HG03354 (cell line): ENCODE measurements around the gene C3orf22.
"Not testable (repeated sequence)": the region's sequence is repeated elsewhere in the genome, so short reads cannot be mapped to it uniquely, and the experiment has no call there.

Source experiments
- ATAC-seq: cut with Tn5 transposase; IDR thresholded peaks from one replicate; pipeline ENCODE4 v1.9.1; 2021; ENCODE audit warnings: mild to moderate bottlenecking; ENCODE audit not compliant: unreplicated experiment, poor library complexity, severe bottlenecking

C3orf22 gene, protein sequence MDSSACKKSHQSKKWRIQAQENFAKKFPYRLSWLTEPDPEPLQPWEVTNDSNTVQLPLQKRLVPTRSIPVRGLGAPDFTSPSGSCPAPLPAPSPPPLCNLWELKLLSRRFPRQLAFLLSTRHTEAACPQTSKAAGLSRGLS

DNA sequence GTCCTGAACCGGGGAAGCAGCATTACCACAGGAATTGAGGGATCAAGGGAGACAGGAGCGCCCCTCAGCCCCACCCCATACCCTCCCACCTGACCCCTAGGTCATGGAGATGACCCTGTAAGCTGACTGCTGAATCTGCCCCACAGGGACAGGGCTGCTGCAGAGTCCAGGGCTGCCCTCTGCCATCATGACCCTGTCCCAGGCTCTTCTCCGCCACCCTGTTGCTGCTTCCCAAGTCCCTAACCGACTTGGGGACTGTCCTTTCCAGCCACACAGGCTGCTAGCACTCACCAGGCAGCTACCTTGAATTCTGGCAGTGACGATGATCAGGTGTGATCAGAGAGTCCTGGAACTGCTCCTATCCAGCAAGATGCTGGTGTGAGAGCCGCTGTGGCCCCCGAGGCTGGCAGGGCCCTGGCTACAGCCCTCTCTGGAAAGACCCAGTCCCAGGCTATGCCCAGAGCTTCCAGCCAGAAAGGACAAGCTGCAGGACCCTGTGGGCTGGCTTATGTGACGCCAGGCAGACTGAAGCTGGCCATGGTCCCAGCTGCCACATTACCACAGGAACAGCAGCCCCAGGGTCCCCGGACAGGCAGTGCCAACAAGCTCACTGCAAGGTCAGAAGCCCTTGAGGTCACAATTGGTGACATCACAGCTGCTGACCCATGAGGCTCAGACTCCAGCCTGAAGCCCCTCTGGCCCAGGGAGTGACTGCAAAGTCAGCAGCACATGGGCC, at the start of gene C3orf22:
C3orf22 (minus strand) TSS at position 597 of the 736 bp plus-strand sequence. CDS start 5,542 bp downstream, outside the sequence.
- ATAC-seq, result no peak

DNA sequence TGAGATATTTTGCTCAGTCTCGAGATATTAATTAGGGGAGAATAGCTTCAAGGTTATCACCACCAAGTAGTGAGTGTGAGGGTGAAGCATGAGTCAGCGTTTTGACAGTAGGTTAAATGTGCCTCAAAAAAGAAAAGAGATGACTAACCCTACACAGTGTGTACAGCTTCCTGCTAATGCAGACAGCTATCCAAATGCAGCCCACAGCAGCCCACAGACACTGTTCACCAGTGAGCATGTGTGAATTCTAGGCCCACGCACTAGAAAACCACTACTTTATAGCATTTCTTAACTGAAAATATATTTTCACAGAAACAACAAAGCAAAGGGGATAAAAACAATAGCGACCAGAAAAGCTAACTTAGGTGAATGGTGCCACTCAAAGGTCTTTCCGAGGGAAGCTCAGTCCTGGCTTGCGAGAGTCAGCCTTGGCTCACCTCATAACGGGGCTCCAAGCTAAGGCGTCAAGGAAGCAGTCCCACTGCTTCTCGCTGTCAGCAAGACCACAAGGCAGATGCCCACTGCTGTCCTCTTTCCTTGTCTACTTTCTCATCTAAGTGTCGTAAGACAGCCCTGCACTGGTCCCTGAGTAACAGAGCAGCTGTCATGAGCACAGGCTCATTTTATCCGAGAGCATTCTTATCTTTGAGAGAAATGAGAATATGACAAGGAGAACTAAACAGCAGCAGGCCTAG, 48.6 kb upstream of the C3orf22 start:
- ATAC-seq, result no peak

DNA sequence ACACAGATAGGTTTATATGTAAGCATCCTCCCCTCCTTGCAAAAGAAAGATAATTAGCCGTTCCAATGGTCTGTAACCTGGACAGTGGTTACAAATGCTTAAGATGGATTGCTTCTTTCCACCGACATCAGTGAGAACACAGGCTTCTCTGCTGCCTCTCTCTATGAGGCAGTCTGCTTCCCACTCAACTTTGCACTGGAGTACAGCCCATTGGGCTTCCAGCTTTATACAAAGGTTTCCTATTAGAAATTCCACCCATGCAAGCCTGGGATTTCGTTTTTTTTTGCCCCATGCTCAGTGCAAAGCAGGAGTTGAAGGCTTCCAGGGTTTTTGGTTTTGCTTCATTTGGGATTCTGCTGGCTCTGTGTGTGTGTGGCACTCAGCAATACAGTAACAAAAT, 47.3 kb upstream of the C3orf22 start:
- no peak for ATAC-seq

DNA sequence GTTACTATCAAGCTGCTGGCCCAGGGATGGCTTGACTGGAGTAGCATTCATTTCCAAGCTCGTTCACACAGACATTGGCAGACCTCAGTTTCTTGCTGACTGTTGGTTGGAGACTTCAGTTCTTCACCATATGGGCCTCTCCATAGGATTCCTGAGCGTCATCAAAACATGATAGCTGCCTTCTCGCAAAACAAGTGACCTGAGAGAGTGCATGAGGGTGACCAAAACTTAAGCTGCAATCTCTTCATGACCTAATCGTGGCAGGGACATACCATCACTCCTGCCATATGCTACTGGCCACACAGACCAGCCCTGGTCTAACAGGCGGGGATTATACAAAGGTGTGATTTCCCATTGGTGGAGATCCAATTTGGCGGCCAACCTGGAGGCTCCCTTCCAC, 46.0 kb upstream of the C3orf22 start:
- ATAC-seq, result no peak

DNA sequence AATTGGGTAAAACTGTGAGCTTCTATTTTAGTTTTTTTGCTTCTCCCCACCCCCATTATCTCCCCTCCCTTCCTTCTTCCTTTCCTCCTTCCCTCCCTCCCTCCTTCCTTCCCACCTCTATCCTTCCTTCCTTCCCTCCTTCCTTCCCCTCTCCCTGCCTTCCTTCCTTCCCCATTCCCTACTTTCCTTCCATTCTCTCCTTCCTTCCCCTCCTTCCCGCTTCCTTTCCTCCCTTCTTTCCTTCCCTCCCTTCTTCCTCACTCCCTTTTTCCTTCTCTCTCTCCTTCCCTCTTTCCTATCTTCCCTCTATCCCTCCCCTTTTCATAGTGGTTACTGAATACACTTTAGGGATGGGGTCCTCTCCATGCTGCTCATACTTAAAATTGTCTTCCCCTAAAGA, 40.4 kb upstream of the C3orf22 start:
- ATAC-seq, result no peak

DNA sequence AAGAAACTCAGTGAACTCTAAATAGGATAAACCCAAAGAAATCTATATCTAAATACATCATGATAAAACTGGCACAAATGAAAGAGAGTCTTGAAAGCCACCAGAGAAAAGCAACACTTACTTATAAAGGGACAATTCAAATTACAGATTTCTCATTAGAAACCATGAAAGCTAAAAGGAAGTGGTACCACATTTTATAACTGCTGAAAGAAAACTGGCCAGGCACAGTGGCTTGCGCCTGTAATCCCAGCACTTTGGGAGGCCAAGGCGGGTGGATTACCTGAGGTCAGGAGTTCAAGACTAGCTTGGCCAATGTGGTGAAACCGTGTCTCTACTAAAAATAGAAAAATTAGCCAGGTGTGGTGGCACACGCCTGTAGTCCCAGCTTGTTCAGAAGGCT, 36.7 kb upstream of the C3orf22 start:
- not testable (repeated sequence) for ATAC-seq

DNA sequence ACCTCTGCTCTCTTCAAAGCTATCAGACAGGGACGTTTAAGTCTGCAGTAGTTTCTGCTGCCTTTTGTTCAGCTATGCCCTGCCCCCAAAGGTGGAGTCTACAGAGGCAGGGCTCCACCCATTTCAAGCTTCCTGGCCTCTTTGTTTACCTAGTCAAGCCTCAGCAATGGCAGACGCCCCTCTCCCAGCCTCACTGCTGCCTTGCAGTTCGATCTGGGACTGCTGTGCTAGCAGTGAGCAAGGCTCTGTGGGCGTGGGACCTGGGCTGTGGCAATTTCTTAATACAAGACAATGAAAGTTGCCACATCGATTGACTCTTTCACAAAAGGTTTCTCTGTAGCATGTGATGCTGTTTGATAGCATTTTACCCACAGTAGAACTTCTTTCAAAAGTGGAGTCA, 32.8 kb upstream of the C3orf22 start:
- not testable (repeated sequence) for ATAC-seq

DNA sequence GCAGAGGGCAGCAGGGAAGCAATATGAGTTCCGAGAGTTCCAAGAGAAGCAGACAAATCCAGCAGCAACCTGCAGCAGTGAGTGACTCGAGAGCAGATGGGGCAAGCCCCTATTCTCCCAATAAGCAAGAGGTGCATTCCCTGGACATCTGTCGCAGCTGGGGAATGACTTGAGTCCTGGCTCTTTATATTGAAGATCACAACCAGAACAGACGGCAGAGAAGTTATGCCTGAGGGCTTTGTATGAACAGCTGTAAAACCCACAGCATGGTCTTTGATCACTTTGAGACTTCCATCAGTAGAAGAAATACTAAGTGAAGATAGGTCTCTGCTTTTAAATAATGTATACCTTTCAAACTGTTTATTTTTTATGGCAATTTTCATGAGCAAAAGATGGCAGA, 23.6 kb upstream of the C3orf22 start:
- ATAC-seq, result no peak

DNA sequence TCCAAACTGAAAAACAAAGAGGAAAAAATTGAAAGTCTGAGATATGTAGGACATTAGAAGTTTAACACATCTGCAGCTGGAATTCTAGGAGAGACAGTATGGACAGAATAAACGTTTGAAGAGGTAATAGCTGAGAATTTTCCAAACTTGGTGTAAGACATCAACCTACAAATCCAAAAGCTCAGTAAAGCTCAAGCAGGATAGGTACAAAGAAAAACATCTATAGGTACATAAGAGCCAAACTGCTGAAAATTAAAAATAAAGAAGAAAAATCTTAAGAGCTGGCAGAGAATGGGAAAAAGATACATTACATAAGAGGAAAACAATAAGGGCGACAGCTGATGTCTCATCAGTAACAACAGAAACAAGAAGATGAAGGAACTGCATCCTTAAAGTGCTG, 22.8 kb upstream of the C3orf22 start:
- no peak for ATAC-seq

DNA sequence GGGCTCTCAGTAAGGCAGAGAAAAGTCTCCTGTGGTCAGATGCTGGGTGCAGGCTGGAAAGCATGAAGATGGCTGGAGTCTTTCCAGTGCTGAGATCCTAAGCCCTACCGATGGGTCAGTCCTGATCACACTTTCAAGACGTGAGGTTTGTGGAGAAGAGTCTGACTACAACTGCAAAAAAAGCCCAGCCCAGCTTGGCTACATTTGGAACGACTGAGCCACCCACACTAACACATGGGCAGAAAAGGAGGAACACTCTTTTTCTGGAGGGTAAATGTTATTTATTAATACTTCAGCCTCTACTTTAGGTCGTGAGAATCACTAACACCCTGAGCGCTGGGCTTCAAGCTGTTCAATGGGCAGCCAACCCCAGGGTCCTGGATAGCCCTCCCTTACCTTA, 22.0 kb upstream of the C3orf22 start:
- ATAC-seq, result no peak

DNA sequence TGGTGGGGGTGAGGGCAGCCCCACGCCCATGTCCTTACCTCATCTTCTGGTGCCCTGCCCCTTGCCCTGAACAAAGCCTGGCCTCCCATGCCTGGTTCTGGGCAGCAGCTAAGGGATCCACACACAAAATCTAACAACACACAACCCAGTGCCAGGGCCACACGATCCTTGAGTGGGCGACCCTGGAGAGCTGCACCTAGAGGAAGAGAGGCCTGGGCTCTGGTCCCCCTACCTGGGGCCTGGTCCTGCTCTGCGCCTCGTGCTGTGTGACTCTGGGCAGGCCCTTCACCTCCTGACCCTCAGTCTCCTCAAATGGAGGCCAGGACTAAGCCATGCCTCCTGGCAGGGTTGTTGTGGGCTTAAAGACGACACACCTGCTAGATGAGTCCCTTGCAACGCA, 20.0 kb upstream of the C3orf22 start:
- no peak for ATAC-seq

DNA sequence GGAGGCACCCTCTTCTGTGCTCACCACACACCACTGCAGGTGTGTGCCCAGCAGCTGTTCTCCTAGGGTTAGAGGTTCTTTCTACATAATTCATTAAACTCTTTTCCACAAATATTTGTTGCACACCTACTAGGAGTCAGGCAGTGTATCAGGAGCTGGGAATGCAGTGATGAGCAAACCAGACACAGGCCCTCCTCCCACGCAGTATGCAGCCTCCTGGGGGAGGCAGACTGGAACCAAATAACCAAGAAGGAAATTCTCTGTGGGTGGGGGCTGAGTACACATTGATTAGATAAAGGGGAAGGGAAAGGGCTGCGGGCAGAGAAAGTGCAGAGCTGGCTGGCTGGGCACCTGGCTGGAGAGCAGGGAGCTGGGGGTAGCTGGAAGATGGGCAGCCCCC, 18.5 kb upstream of the C3orf22 start:
- no peak for ATAC-seq

DNA sequence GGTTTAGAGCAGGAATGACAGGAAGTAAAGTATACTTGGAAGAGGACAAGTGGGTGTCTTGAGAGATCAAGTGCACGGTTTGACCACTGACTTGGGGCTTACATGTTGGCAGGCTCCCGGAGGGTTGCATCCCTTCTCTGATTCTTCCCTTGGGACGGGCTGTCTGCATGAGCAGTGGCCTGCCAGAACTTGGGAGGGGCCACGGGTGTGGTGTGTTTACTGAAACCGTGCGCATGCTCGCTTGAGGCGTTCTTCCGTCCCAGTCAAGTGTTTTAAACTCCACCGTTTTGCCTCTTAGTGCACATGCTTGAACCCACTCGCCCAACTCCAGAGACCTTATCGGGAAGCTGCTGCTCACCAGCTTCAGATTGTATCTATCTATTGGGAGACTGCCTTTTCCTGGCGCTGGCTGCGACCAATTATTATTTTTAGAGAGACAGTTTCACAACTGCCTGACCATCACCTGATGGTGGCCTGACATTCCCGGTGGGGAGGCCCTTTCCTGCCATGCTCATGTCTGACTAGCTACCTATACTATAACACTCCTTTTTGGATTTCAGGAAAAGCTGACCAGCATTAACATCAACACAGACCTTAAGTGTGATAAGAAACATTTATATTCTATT, 14.9 kb upstream of the C3orf22 start:
- no peak for ATAC-seq

DNA sequence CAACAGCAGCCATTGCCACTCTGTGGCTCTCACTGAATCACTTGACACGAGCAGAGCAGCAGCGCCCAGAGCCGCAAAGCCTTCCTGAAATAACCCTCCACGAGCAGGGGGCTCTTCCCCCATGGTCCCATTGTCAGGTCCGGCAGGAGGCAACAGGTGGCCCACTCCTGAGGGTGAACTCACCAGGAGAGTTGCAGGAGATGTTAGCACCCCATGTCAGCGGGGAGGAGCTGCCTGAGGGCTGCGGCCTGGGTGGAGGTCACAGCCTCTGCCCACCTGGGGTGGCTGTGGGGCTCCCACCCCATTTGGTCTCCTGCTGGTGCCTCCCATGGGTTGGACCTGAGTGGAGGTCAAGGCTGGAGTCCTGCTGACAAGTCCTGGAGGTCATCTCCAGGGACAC, 12.3 kb upstream of the C3orf22 start:
- ATAC-seq, result no peak

DNA sequence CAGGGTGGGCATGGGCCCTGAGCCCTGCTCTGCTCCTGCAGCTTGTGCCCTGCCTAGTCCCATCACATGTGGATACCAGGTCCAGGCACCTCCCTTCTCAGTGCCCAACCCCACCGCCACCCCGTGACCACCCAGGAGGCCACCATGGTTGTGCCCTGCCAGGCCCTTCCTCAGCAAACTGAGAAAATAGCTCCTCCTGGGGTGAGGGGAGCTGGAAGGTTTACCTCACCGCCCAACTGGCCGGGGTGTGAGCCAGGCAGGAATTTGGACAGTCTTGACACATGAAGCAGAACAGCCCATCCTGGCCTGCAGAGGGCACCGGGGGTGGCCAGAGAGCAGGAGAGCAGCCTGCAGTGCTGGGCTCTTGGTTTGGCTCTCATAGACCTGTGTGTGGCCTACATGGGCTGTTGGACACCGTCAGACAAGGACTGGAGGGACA, 11.4 kb upstream of the C3orf22 start:
- ATAC-seq, result no peak

DNA sequence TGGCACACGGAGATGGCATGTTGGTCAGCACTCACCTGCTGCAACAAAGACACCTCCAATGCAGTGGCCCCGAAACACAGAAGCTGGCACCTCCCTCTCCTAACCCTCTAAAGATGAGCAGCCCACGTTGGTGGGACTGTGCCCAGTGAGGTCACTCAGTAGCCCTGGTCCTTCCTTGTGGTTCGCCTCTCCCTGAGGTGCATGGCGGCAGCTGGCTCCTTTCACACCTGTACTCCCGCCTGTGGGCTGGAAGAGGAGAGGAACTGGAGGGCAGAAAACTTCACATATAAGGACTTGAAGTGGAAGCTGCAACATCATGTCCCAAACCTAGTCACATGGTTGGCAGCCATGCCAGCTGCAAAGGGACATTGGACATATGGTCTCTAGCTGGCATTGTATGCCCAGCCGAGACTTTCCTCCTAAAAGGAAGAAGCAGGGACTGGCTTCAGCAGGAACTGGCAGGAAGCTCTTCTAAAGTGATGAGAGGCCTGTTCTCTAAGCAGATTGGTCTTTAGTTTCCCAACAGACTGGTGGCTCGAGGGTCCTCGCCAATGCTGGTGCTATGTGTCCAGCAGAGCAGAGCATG, 10.8 kb upstream of the C3orf22 start:
- ATAC-seq, result no peak

DNA sequence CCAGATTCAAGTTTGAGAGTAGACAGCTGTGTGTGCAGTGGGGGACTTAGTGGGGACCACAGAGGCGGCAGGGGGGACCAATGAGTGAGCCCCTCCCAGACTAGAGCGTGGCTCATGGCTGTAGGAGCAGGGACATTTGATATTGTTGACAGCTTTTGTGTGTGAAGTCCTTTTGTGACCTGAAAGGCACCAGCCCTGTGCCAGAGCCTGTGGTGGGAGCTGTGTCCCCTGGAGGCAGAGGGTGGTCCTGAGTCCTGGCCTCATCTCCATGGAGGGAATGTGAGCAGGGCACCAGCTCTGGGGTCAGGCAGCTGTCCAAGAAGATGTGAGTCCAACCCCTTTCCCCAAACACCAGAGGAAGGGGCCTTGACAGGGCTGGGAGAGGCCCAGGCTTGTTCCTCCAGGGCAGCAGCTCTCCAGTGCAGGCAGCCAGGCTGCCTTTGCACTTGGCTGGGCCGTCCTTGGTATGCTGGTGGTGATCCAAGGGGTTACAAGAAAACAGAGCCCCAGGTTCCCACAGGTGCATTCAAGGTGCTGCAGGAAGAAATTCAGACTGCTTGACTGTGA, 10.1 kb upstream of the C3orf22 start:
- ATAC-seq, result no peak

DNA sequence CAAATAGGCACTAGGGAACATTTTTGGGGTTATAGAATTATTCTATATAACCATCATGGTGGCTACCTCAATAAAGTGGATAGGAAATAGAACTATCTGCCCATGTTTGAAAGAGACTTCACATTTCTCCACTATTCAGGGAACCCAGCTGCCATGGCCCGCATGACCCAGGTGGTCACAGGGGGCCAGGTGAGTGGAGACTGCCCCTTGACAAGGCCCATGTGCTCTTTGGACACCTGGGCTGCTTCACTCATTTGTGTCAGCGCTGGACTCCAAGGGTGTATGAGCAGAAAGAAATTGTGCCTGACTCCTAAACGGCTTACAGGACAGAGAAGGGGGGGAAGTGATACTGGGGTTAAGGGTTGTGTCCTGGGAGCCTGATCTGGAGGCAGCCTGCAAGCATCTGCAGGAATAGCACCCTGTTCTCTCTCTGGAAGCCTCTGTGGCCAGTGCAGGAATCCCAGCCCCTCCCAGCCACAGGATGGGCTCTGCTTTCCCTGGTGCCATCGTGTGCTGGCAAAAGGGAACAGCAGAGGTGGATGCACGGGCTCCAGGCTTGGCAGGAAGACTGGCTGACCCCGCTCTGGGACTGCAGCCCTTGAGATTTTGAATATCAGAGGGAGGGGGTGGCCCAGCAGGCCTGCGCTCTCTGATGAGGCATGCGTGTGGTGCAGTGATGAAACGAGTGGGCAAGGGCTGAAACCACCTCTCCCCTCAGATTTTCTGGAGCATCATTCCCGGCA, 9.1 kb upstream of the C3orf22 start:
- no peak for ATAC-seq

DNA sequence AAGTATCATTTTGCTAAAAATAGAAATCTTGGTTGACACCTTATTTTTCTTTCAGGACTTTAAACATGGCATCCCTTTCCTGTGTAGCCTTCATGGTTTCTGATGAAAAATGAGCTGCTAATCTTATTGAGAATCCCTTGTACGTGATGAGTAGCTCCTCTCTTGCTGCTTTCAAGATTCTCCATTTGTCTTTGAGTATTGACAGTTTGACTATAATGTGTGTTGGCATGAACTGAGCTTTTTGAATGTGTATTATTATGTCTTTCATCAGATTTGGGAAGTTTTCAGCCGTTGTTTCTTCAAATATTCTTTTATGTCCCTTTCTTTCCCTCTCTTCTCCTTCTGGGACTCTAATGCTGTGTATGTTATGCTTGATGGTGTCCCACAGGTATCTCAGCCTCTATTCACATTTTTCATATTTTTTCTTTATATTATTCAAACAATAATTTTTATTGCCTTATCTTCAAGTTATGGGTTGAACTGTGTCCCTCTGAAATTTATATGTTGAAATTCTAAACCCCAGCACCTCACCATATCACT, 4.1 kb upstream of the C3orf22 start:
- ATAC-seq, result no peak
